ES-I3 (cell line): ENCODE measurements around the gene SUCLA2.
"Not testable (repeated sequence)": the region's sequence is repeated elsewhere in the genome, so short reads cannot be mapped to it uniquely, and the experiment has no call there.

Experiments
- H3K36me3 ChIP-seq: 2 replicates; pipeline ENCODE4 v1.6.1; 2013; ENCODE audit warnings: mild to moderate bottlenecking, low read length, control low read depth, moderate library complexity; ENCODE audit not compliant: insufficient read depth
- H3K4me1 ChIP-seq: 2 replicates; pipeline ENCODE4 v1.6.1; 2013; ENCODE audit warnings: mild to moderate bottlenecking, control low read depth, low read length; ENCODE audit not compliant: insufficient read depth
- H3K9ac ChIP-seq: 2 replicates; pipeline ENCODE4 v1.6.1; 2013; ENCODE audit warnings: low read depth, mild to moderate bottlenecking, low read length, moderate library complexity
- H3K9me3 ChIP-seq: 2 replicates; pipeline ENCODE4 v1.6.1; 2013; ENCODE audit warnings: mild to moderate bottlenecking, low read length, moderate library complexity; ENCODE audit not compliant: control insufficient read depth, insufficient read depth

SUCLA2 gene

GRCh38 chr13:48010698-48011097 lies 9.6 kb upstream of the SUCLA2 start:
- H3K4me1 ChIP-seq = peaks cover 11% of the 10 kb centered on the region
- H3K9ac ChIP-seq = no peak overlapping the region
- no peaks in the 10 kb centered on the region; the same call in none of the 2 replicates for H3K36me3 ChIP-seq
- no peaks in the 10 kb centered on the region for H3K9me3 ChIP-seq

- no peaks in the 10 kb centered on the region for H3K9me3 ChIP-seq
- H3K36me3 ChIP-seq = no peaks in the 10 kb centered on the region; the same call in none of the 2 replicates
- no peak overlapping the region for H3K9ac ChIP-seq
- H3K4me1 ChIP-seq = peaks cover 21% of the 10 kb centered on the region
Observed at GRCh38 chr13:48009284-48009683, 8.2 kb upstream of the SUCLA2 start.

- no peaks in the 10 kb centered on the region; the same call in 1 of the 2 replicates for H3K36me3 ChIP-seq
- no peaks in the 10 kb centered on the region for H3K9me3 ChIP-seq
- no peak overlapping the region for H3K9ac ChIP-seq
- H3K4me1 ChIP-seq = peaks cover 40% of the 10 kb centered on the region
Observed at GRCh38 chr13:48006396-48006795, 5.3 kb upstream of the SUCLA2 start.

- peak overlapping the region; percentile 29; the same call in 1 of the 2 replicates for H3K9ac ChIP-seq
- no peaks in the 10 kb centered on the region for H3K9me3 ChIP-seq
Observed at GRCh38 chr13:48004201-48004600, 3.1 kb upstream of the SUCLA2 start.

GRCh38 chr13:48001999-48002398 lies 926 bp upstream of the SUCLA2 start:
- H3K4me1 ChIP-seq = peaks cover 42% of the 10 kb centered on the region
- H3K9me3 ChIP-seq, H3K36me3 ChIP-seq: not testable (repeated sequence)
- H3K9ac ChIP-seq = peak overlapping the region; percentile 21

More at GRCh38 chr13:48004201-48004600, 3.1 kb upstream of the SUCLA2 start:
- Histone ChIP-seq H3K36me3 (no peaks in the 10 kb centered on the region), H3K4me1 (peaks cover 33% of the 10 kb centered on the region)

- Histone ChIP-seq H3K9ac (peak overlapping the region; percentile 94), H3K9me3 (no peaks in the 10 kb centered on the region), H3K36me3 (peaks cover 8% of the 10 kb centered on the region; the same call in 1 of the 2 replicates), H3K4me1 (peaks cover 42% of the 10 kb centered on the region)
Observed at GRCh38 chr13:48000559-48001113, 437 bp downstream of the SUCLA2 start.

- Histone ChIP-seq H3K36me3 (peaks cover 8% of the 10 kb centered on the region; the same call in 1 of the 2 replicates), H3K9me3 (no peaks in the 10 kb centered on the region), H3K4me1 (peaks cover 37% of the 10 kb centered on the region), H3K9ac (peak overlapping the region; percentile 94)
Observed at GRCh38 chr13:47999973-48000372, 1.1 kb downstream of the SUCLA2 start.

GRCh38 chr13:47997384-47997783 lies 3.7 kb downstream of the SUCLA2 start:
- Histone ChIP-seq H3K4me1 (peaks cover 15% of the 10 kb centered on the region), H3K9me3 (no peaks in the 10 kb centered on the region), H3K36me3 (peaks cover 22% of the 10 kb centered on the region), H3K9ac (no peak overlapping the region)

GRCh38 chr13:47991859-47992258 lies 9.2 kb downstream of the SUCLA2 start:
- H3K4me1 ChIP-seq = no peaks in the 10 kb centered on the region
- H3K36me3 ChIP-seq = peaks cover 32% of the 10 kb centered on the region
- no peak overlapping the region for H3K9ac ChIP-seq
- no peaks in the 10 kb centered on the region for H3K9me3 ChIP-seq

- H3K9me3 ChIP-seq = no peaks in the 10 kb centered on the region
- peaks cover 41% of the 10 kb centered on the region for H3K36me3 ChIP-seq
- no peak overlapping the region for H3K9ac ChIP-seq
- H3K4me1 ChIP-seq = no peaks in the 10 kb centered on the region
Observed at GRCh38 chr13:47990920-47991466, 10.1 kb downstream of the SUCLA2 start.

- H3K36me3 ChIP-seq = peaks cover 46% of the 10 kb centered on the region
- H3K9me3 ChIP-seq = no peaks in the 10 kb centered on the region
- no peaks in the 10 kb centered on the region for H3K4me1 ChIP-seq
- H3K9ac ChIP-seq = no peak overlapping the region
Observed at GRCh38 chr13:47990427-47990826, 10.6 kb downstream of the SUCLA2 start.

- Histone ChIP-seq H3K9ac (no peak overlapping the region), H3K4me1 (no peaks in the 10 kb centered on the region), H3K9me3 (no peaks in the 10 kb centered on the region), H3K36me3 (peaks cover 22% of the 10 kb centered on the region)
Observed at GRCh38 chr13:47983070-47983469, 18.0 kb downstream of the SUCLA2 start.

GRCh38 chr13:47976325-47976724 lies 24.7 kb downstream of the SUCLA2 start:
- Histone ChIP-seq H3K9me3 (no peaks in the 10 kb centered on the region), H3K4me1 (no peaks in the 10 kb centered on the region), H3K36me3 (peaks cover 21% of the 10 kb centered on the region), H3K9ac (no peak overlapping the region)

- peaks cover 63% of the 10 kb centered on the region for H3K36me3 ChIP-seq
- no peak overlapping the region for H3K9ac ChIP-seq
- peaks cover 44% of the 10 kb centered on the region for H3K9me3 ChIP-seq
- H3K4me1 ChIP-seq = no peaks in the 10 kb centered on the region
Observed at GRCh38 chr13:47964863-47965262, 36.2 kb downstream of the SUCLA2 start.

GRCh38 chr13:47962237-47962636 lies 38.8 kb downstream of the SUCLA2 start:
- Histone ChIP-seq H3K9ac (no peak overlapping the region), H3K36me3 (peaks cover 62% of the 10 kb centered on the region), H3K9me3 (peaks cover 64% of the 10 kb centered on the region), H3K4me1 (no peaks in the 10 kb centered on the region)
